Neural cell (in vitro differentiated cells): ENCODE data around the gene ERBB4. TPM values are rescaled to one million over a fixed set of nuclear protein-coding genes. Genes with fewer than 3 reads are reported as not detected.

Experiments used
- H2AFZ ChIP-seq: fragments of 200-600, 300-800 bp; sonication (generic), shearing (Covaris generic); 2 replicates; pipeline ENCODE4 v1.6.0; 2014; ENCODE audit warnings: low read depth, mild to moderate bottlenecking, antibody characterized with exemption, low read length, moderate library complexity
- H3F3A ChIP-seq: fragments of 200-600 bp; shearing (Covaris generic); 2 replicates; pipeline ENCODE4 v1.6.1; 2016; ENCODE audit warnings: mild to moderate bottlenecking, moderate library complexity, mixed read lengths, antibody characterized with exemption, low read length; ENCODE audit not compliant: insufficient read depth, poor library complexity, severe bottlenecking
- H3K27ac ChIP-seq: fragments of 200-600, 300-800 bp; sonication (generic), shearing (Covaris generic); 2 replicates; pipeline ENCODE4 v1.5.1; 2014; ENCODE audit warnings: mild to moderate bottlenecking, low read length, moderate library complexity
- H3K27me3 ChIP-seq: fragments of 300-800, 200-600 bp; sonication (generic), shearing (Covaris generic); 2 replicates; pipeline ENCODE4 v1.6.0; 2014; ENCODE audit warnings: mild to moderate bottlenecking, low read depth, low read length, moderate library complexity; ENCODE audit not compliant: insufficient read depth
- H3K36me3 ChIP-seq: fragments of 300-800, 200-600 bp; sonication (generic), shearing (Covaris generic); 2 replicates; pipeline ENCODE4 v1.5.1; 2014; ENCODE audit warnings: mild to moderate bottlenecking, antibody characterized with exemption, low read length, moderate library complexity; ENCODE audit not compliant: insufficient read depth
- H3K4me2 ChIP-seq: fragments of 300-800, 200-600 bp; sonication (generic), shearing (Covaris generic); 2 replicates; pipeline ENCODE4 v1.6.0; 2014; ENCODE audit warnings: mild to moderate bottlenecking, low read length
- H3K4me3 ChIP-seq: fragments of 300-800, 200-600 bp; sonication (generic), shearing (Covaris generic); 2 replicates; pipeline ENCODE4 v1.5.1; 2014; ENCODE audit warnings: mild to moderate bottlenecking, low read length, moderate library complexity
- H3K79me2 ChIP-seq: fragments of 200-600 bp; shearing (Covaris generic); replicated peaks from 2 replicates; pipeline ENCODE4 v1.6.0; 2014; ENCODE audit warnings: mild to moderate bottlenecking, low read length, moderate library complexity; ENCODE audit not compliant: insufficient read depth
- H3K9ac ChIP-seq: fragments of 300-800, 200-600 bp; sonication (generic), shearing (Covaris generic); 2 replicates; pipeline ENCODE4 v1.6.1; 2016; ENCODE audit warnings: mild to moderate bottlenecking, low read length, mixed read lengths
- H3K9me2 ChIP-seq: fragments of 200-600 bp; shearing (Covaris generic); 2 replicates; pipeline ENCODE4 v1.6.1; 2016; ENCODE audit warnings: mild to moderate bottlenecking, low read length, mixed read lengths; ENCODE audit not compliant: insufficient read depth
- H3K9me3 ChIP-seq: fragments of 200-600, 300-800 bp; sonication (generic), shearing (Covaris generic); 2 replicates; pipeline ENCODE4 v1.6.1; 2016; ENCODE audit warnings: mild to moderate bottlenecking, mixed run types, low read length, moderate library complexity, mixed read lengths
- H4K20me1 ChIP-seq: fragments of 200-600 bp; shearing (Covaris generic); 2 replicates; pipeline ENCODE4 v1.6.1; 2016; ENCODE audit warnings: mild to moderate bottlenecking, mixed run types; ENCODE audit not compliant: insufficient read depth
- CTCF ChIP-seq: fragments of 450-650 bp; IDR thresholded peaks from 2 replicates; pipeline ENCODE4 v1.5.1; 2014; ENCODE audit warnings: antibody characterized with exemption, mild to moderate bottlenecking, moderate library complexity; ENCODE audit not compliant: poor library complexity, severe bottlenecking
- EP300 ChIP-seq: fragments of 450-650 bp; conservative IDR thresholded peaks from 2 replicates; pipeline ENCODE4 v1.6.1; 2014; ENCODE audit warnings: antibody characterized with exemption, mild to moderate bottlenecking, moderate library complexity; ENCODE audit not compliant: poor library complexity, severe bottlenecking
- EZH2 ChIP-seq: fragments of 200-600, 300-800 bp; shearing (Covaris generic), sonication (generic); IDR thresholded peaks from 2 replicates; pipeline ENCODE4 v1.6.1; 2014; ENCODE audit warnings: antibody characterized with exemption, low read length, borderline replicate concordance, mild to moderate bottlenecking; ENCODE audit not compliant: insufficient read depth, poor library complexity, severe bottlenecking
- MXI1 ChIP-seq: fragments of 450-650 bp; conservative IDR thresholded peaks from 2 replicates; pipeline ENCODE4 v1.6.1; 2014; ENCODE audit warnings: antibody characterized with exemption, mild to moderate bottlenecking; ENCODE audit not compliant: poor library complexity, severe bottlenecking
- POLR2AphosphoS5 ChIP-seq: IDR thresholded peaks from 2 replicates; pipeline ENCODE4 v1.6.1; 2012
- RAD21 ChIP-seq: fragments of 450-650 bp; conservative IDR thresholded peaks from 2 replicates; pipeline ENCODE4 v1.6.1; 2014; ENCODE audit warnings: antibody characterized with exemption, mild to moderate bottlenecking, moderate library complexity
- SMC3 ChIP-seq: fragments of 450-650 bp; conservative IDR thresholded peaks from 2 replicates; pipeline ENCODE4 v1.6.1; 2014; ENCODE audit warnings: antibody characterized with exemption, mild to moderate bottlenecking, moderate library complexity; ENCODE audit not compliant: poor library complexity
- TAF1 ChIP-seq: IDR thresholded peaks from 2 replicates; pipeline ENCODE4 v1.6.1; 2012; ENCODE audit warnings: low read depth
- polyA plus RNA-seq: library from polyadenylated mRNA; depleted of rRNA; stranded (reverse); fragments of >200 nt; gene quantifications from 2 replicates; pipeline ENCODE4 v1.2.3, GENCODE V29; 2014
- TF ChIP-seq, protein P1 (sequence below): IDR thresholded peaks from 2 replicates; pipeline ENCODE4 v1.6.1; 2012; ENCODE audit warnings: borderline replicate concordance

Gene ERBB4
- polyA plus RNA-seq, 1 donor from 2014 or later = 0.69 TPM

DNA sequence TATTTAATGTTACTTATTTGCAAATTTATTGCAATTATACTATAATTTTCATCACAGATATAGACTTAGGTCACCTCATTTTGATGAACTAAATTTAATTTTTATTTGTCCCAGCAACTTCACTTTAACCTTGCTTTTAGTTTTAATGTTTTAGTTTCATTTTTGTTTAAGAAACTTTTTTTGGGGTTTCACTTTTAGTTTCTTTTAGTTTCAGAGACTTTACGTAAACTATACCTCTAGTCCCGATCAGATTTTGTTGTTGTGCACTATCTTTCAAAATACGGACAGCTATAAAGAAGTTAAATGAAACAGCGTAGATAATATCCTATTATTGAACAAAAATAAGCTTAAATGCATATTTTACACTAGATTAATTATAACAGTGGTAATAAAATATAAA lies 460.5 kb downstream of the ERBB4 start:
- no peaks in the 10 kb centered on the region for H3K79me2 ChIP-seq
- no peak overlapping the region for H3K4me3 ChIP-seq
- no peaks in the 10 kb centered on the region for H3F3A ChIP-seq
- no peak overlapping the region for H3K9ac ChIP-seq
- H3K27ac ChIP-seq = no peak overlapping the region
- no peak overlapping the region for H2AFZ ChIP-seq
- no peaks in the 10 kb centered on the region for H3K27me3 ChIP-seq
- TF ChIP-seq CTCF (no peak), MXI1 (no peak), EP300 (no peak), EZH2 (no peak), SMC3 (no peak), RAD21 (no peak), TAF1 (no peak)
- TF ChIP-seq, protein P1, sequence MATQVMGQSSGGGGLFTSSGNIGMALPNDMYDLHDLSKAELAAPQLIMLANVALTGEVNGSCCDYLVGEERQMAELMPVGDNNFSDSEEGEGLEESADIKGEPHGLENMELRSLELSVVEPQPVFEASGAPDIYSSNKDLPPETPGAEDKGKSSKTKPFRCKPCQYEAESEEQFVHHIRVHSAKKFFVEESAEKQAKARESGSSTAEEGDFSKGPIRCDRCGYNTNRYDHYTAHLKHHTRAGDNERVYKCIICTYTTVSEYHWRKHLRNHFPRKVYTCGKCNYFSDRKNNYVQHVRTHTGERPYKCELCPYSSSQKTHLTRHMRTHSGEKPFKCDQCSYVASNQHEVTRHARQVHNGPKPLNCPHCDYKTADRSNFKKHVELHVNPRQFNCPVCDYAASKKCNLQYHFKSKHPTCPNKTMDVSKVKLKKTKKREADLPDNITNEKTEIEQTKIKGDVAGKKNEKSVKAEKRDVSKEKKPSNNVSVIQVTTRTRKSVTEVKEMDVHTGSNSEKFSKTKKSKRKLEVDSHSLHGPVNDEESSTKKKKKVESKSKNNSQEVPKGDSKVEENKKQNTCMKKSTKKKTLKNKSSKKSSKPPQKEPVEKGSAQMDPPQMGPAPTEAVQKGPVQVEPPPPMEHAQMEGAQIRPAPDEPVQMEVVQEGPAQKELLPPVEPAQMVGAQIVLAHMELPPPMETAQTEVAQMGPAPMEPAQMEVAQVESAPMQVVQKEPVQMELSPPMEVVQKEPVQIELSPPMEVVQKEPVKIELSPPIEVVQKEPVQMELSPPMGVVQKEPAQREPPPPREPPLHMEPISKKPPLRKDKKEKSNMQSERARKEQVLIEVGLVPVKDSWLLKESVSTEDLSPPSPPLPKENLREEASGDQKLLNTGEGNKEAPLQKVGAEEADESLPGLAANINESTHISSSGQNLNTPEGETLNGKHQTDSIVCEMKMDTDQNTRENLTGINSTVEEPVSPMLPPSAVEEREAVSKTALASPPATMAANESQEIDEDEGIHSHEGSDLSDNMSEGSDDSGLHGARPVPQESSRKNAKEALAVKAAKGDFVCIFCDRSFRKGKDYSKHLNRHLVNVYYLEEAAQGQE = no peak
- H3K36me3 ChIP-seq = no peaks in the 10 kb centered on the region
- H3K9me3 ChIP-seq = no peaks in the 10 kb centered on the region
- H4K20me1 ChIP-seq = no peaks in the 10 kb centered on the region
- no peaks in the 10 kb centered on the region for H3K9me2 ChIP-seq
- no peak overlapping the region for H3K4me2 ChIP-seq

DNA sequence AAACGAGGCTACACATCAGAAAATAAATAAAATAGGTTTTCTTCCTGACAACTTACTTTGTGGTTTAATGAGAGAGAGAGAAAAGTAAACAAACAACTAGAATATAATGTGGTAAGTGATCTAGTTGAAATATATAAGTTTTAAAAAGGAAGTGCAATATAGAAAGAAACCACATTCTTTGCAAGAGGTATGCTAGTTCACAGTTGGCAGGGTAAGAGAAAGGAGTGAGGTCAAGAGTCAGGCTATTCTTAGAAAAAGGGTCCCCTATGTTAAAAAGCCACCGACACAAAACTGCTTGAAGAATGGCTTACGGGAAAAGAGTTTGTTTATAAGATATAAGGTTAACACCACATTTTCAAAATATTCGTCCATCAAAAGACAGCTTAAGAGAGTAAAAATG lies 462.1 kb downstream of the ERBB4 start:
- TF ChIP-seq MXI1 (no peak), EP300 (no peak), POLR2AphosphoS5 (no peak), RAD21 (no peak), EZH2 (no peak), CTCF (no peak), SMC3 (no peak), TAF1 (no peak)
- Histone ChIP-seq H3K27ac (no peak overlapping the region), H3K4me3 (no peak overlapping the region)

More for the DNA sequence above, 462.1 kb downstream of the ERBB4 start:
- H3K79me2 ChIP-seq = no peaks in the 10 kb centered on the region
- no peaks in the 10 kb centered on the region for H3F3A ChIP-seq
- H3K9ac ChIP-seq = no peak overlapping the region
- no peaks in the 10 kb centered on the region for H3K27me3 ChIP-seq
- H2AFZ ChIP-seq = no peak overlapping the region
- no peaks in the 10 kb centered on the region for H3K9me3 ChIP-seq
- no peaks in the 10 kb centered on the region for H3K36me3 ChIP-seq
- no peak overlapping the region for H3K4me2 ChIP-seq
- no peaks in the 10 kb centered on the region for H4K20me1 ChIP-seq
- H3K9me2 ChIP-seq = no peaks in the 10 kb centered on the region
